Tibial artery (tissue), 4 donors: ENCODE data around the gene ASPRV1.

ENCODE experiments used
- DNase-seq, 2 donors: peaks; one replicate each; pipeline ENCODE4 v3.0.0-alpha.2; 2019
- H3K27ac ChIP-seq, 2 donors: fragments of 200-600 bp; sonication (generic) in 1 of 2; 1 replicate in 1 of 2; 2 replicates in 1 of 2; pipeline ENCODE4 v1.5.1; 2018 to 2019; ENCODE audit warnings: mild to moderate bottlenecking in 1 of 2
- H3K27me3 ChIP-seq, 2 donors: fragments of 200-600 bp; sonication (generic) in 1 of 2; one replicate each; pipeline versions ENCODE4 v1.5.1 to v1.6.0; 2016 to 2019
- H3K36me3 ChIP-seq, 3 donors: fragments of 200-600 bp; sonication (generic) in 2 of 3; one replicate each; pipeline ENCODE4 v1.5.1; 2016 to 2019; ENCODE audit warnings: mild to moderate bottlenecking in 2 of 3
- H3K4me1 ChIP-seq, 4 donors: fragments of 200-600 bp; sonication (generic) in 2 of 4; 1 replicate in 3 of 4; 2 replicates in 1 of 4; pipeline ENCODE4 v1.5.1; 2016 to 2019
- H3K4me3 ChIP-seq, 2 donors: fragments of 200-600 bp; sonication (generic) in 1 of 2; 1 replicate in 1 of 2; 2 replicates in 1 of 2; pipeline ENCODE4 v1.5.1; 2018 to 2019; ENCODE audit warnings: mild to moderate bottlenecking in 2 of 2
- H3K9me3 ChIP-seq, 3 donors: fragments of 200-600 bp; sonication (generic) in 1 of 3; one replicate each; pipeline ENCODE4 v1.5.1; 2016 to 2019
- intact Hi-C: fragments of 100-400 bp; cut with DNase I; formaldehyde crosslinking; loops from one replicate; pipeline ENCODE4 v1.15.0; 2023; ENCODE audit warnings: low total_unique reads
- TF ChIP-seq, protein P1 (sequence below), 2 experiments: fragments of 200-600 bp in 1 of 2; fragments of 450-650 bp in 1 of 2; IDR thresholded peaks; one replicate each; pipeline ENCODE4 v1.5.1; 2017 to 2019; ENCODE audit warnings: antibody characterized with exemption in 2 of 2, mild to moderate bottlenecking in 1 of 2, moderate library complexity in 1 of 2

ASPRV1 gene

DNA sequence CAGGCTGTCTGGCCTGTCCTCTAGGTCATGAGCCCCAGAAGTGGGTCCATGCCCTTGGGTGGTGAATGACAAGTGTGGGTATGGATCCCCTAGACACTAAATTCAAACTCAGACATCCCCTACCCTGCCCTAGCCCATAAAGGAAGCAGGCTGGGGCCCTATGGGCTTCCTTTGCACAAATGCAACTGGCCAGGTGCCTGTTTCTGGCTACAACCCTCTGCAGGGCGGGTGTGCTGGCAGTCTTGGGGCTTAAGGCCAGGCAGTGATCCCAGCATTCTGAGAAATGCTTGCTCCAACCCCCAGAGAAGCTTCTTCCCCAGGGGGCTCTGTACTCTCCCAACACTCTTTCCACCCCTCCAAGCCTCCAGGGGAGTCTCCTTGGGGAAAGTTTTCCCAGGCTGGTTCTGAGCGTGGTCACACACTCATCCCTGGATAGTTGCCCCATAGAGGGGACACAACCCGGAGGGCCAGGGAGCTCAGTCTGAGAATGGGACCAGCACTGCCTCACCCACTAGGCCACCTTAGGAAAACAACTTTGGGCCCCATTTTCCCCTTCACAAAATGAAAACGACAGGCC is 16.6 kb upstream of the ASPRV1 start:
- H3K27me3 ChIP-seq: no peaks in the 10 kb centered on the region
- DNase-seq: no peak
- no peaks in the 10 kb centered on the region for H3K9me3 ChIP-seq
- TF ChIP-seq, protein P1, sequence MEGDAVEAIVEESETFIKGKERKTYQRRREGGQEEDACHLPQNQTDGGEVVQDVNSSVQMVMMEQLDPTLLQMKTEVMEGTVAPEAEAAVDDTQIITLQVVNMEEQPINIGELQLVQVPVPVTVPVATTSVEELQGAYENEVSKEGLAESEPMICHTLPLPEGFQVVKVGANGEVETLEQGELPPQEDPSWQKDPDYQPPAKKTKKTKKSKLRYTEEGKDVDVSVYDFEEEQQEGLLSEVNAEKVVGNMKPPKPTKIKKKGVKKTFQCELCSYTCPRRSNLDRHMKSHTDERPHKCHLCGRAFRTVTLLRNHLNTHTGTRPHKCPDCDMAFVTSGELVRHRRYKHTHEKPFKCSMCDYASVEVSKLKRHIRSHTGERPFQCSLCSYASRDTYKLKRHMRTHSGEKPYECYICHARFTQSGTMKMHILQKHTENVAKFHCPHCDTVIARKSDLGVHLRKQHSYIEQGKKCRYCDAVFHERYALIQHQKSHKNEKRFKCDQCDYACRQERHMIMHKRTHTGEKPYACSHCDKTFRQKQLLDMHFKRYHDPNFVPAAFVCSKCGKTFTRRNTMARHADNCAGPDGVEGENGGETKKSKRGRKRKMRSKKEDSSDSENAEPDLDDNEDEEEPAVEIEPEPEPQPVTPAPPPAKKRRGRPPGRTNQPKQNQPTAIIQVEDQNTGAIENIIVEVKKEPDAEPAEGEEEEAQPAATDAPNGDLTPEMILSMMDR (IDR thresholded peaks at IDR 0.05): no peak
- H3K4me3 ChIP-seq: no peak overlapping the region
- intact Hi-C loops: no loop called here
- peaks cover 0 to 13% (median 0%) of the 10 kb centered on the region in 4 donors for H3K4me1 ChIP-seq
- no peaks in the 10 kb centered on the region for H3K36me3 ChIP-seq
- H3K27ac ChIP-seq: no peak overlapping the region

DNA sequence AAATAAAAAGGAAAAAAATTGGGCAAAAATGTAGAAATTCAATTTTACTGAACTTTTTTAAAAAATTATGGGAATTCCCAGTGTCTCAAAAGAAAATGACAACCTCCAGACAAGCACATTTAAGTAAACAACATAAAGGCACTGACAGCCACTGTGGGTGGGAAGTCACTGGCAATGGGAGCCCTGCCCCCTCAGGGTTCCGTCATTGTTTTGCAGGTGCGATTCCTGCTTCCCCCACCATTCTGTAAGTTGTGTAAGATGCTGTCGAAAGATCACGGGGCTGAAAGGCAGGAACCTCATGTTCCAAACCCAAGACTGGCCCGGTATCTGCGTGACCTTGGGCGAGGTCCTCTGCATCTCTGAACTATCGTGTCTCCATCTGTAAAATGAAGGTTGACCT is 15.8 kb upstream of the ASPRV1 start:
- DNase-seq: no peak
- no peaks in the 10 kb centered on the region for H3K9me3 ChIP-seq
- no peak overlapping the region for H3K27ac ChIP-seq
- intact Hi-C loops: no loop called here
- H3K27me3 ChIP-seq: no peaks in the 10 kb centered on the region
- H3K36me3 ChIP-seq: no peaks in the 10 kb centered on the region
- H3K4me3 ChIP-seq: no peak overlapping the region
- TF ChIP-seq, protein P1 (IDR thresholded peaks at IDR 0.05): no peak
- H3K4me1 ChIP-seq: peaks cover 0 to 13% (median 0%) of the 10 kb centered on the region in 4 donors

DNA sequence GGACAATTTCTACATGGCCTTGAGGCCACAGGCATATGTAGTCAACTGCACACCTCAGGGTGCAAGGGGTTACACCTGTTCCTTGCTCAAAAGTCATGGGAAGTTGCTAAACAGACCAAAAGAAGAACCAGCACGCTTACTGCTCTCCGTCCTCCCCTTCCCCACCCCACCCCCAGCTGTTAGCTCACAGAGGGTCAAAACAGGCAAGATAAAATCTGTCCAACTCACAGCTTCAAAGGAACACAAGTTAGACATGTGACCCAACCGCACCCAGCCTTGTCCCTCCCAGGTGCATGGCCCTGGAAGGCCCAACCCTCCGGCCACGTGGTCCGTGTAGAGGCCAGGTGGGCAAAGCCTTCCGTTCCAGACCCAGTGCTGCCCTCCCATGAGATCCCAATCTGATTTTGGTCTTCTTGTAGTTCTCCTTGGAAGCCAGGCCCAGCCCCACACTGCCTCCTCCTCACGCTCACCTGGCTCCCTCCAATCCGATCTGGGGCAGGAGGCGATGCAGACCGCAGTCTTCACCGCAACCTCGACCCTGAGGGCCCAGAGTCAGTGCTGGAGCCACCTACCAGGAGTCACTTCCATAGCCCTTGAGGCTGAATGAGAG is 14.5 kb upstream of the ASPRV1 start:
- Histone ChIP-seq H3K27me3 (no peaks in the 10 kb centered on the region), H3K36me3 (no peaks in the 10 kb centered on the region), H3K27ac (no peak overlapping the region), H3K4me3 (no peak overlapping the region), H3K4me1 (peaks cover 0 to 12% (median 0%) of the 10 kb centered on the region in 4 donors), H3K9me3 (no peaks in the 10 kb centered on the region)
- peak in 1 of 2 donors; percentile 43 for DNase-seq
- intact Hi-C loops: no loop called here
- TF ChIP-seq, protein P1 (IDR thresholded peaks at IDR 0.05): no peak

DNA sequence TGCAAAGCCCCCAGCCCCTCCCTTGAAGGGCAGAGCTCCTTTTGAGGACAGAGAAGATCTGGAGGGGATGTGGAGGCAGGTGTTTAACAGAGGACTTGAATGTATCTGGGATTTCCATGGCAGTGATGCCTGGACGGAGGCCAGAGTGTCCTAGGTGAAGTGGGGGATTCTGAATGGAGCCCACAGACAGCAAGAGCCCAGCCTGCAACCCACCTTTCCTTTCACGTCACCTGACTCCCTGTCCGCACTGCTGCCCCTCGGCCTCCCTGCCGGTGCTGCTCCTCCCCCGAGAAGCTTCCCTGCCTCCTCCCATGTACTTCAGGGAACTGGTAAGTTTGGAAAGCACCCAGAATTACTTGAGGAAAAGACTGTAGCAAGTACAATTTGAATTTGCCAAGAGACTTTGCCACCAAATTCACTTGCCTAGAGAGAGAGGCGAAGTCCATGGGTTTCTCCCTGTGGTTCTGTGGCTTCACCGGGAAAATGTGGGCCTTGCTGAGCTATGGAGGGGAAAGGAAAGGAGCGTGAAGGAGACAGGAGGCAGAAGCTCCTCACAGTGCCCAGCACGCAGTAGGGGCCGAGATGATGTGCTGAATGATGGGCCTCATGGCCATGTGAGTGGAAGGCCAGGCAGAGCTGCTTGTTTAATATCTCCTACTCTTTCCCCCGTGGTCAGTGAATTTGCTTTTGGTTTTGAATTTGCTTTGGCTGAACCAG is 13.9 kb upstream of the ASPRV1 start:
- DNase-seq: no peak
- TF ChIP-seq, protein P1 (IDR thresholded peaks at IDR 0.05): no peak
- H3K36me3 ChIP-seq: no peaks in the 10 kb centered on the region
- no peak overlapping the region for H3K27ac ChIP-seq
- H3K4me3 ChIP-seq: no peak overlapping the region
- peaks cover 0 to 6% (median 0%) of the 10 kb centered on the region in 4 donors for H3K4me1 ChIP-seq
- intact Hi-C loops: no loop called here
- H3K9me3 ChIP-seq: no peaks in the 10 kb centered on the region
- no peaks in the 10 kb centered on the region for H3K27me3 ChIP-seq

DNA sequence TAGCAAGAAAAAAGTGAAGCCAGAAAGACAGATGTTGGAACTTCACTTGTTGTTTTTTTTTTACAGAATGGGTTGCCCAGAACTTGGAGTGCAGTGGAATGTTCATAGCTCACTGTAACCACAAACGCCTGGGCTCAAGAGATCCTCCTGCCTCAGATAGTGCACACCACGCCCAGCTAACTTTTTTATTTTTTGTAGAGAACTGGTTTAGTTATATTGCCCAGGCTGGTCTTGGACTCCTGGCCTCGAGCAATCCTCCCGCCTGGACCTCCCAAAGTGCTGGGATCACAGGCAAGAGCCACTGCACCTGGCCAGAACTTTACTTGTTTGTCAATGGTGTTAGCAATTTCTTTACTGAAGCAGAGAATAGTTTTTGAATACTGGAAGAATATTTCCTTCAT is 11.9 kb upstream of the ASPRV1 start:
- Histone ChIP-seq H3K4me3 (no peak overlapping the region), H3K27ac (no peak overlapping the region), H3K36me3 (no peaks in the 10 kb centered on the region), H3K4me1 (no peaks in the 10 kb centered on the region), H3K27me3 (no peaks in the 10 kb centered on the region), H3K9me3 (no peaks in the 10 kb centered on the region)
- TF ChIP-seq, protein P1 (IDR thresholded peaks at IDR 0.05): no peak
- intact Hi-C loops: no loop called here
- no peak for DNase-seq
